Adrenal gland (tissue), 12 donors: Measurements from ENCODE around the gene TMCO6. TPM values are rescaled to one million over a fixed set of nuclear protein-coding genes. Genes with fewer than 3 reads are reported as not detected.
A peak's percentile ranks its signal among the peaks of the same experiment; 100 is the strongest.

Source experiments
- DNase-seq, 7 donors: peaks; one replicate each; pipeline ENCODE4 v3.0.0-alpha.2; 2019 to 2020
- H3K27ac ChIP-seq, 5 donors: fragments of 200-600 bp; sonication (generic) in 4 of 5; 1 replicate in 3 of 5; 2 replicates in 2 of 5; pipeline versions ENCODE4 v1.5.1 to v1.8.0; 2016 to 2020; ENCODE audit warnings: mild to moderate bottlenecking in 1 of 5
- H3K27me3 ChIP-seq: fragments of 200-600 bp; 2 replicates; pipeline ENCODE4 v1.8.0; 2021
- H3K36me3 ChIP-seq, 2 donors: fragments of 200-600 bp; replicated peaks in 1 of 2; 1 replicate in 1 of 2; 2 replicates in 1 of 2; pipeline versions ENCODE4 v1.5.1 to v1.8.0; 2018 to 2022
- H3K4me1 ChIP-seq, 2 donors: fragments of 200-600 bp; replicated peaks in 1 of 2; 1 replicate in 1 of 2; 2 replicates in 1 of 2; pipeline versions ENCODE4 v1.5.1 to v1.8.0; 2018 to 2021
- H3K4me3 ChIP-seq, 4 donors: fragments of 200-600 bp; sonication (generic) in 3 of 4; one replicate each; pipeline ENCODE4 v1.5.1; 2016 to 2018
- H3K9me3 ChIP-seq, 3 donors: fragments of 200-600 bp; sonication (generic) in 1 of 3; replicated peaks in 1 of 3; 1 replicate in 2 of 3; 2 replicates in 1 of 3; pipeline versions ENCODE4 v1.5.1 to v1.8.0; 2016 to 2021
- POLR2A ChIP-seq, 2 donors: fragments of 450-650 bp; IDR thresholded peaks; one replicate each; pipeline ENCODE4 v1.6.1; 2017; ENCODE audit warnings: antibody characterized with exemption in 2 of 2, mild to moderate bottlenecking in 2 of 2, moderate library complexity in 1 of 2
- WGBS, 4 donors: extraction: QIAGEN DNeasy Blood & Tissue Kit in 2 of 4; methylation state at CpG; one replicate each; pipeline versions ENCODE4 v1.1.5 to v1.1.7; 2013 to 2017; 5-methylcytosine and 5-hydroxymethylcytosine counted together
- intact Hi-C, 2 donors: fragments of 100-400 bp; cut with DNase I; formaldehyde crosslinking; loops; one replicate each; pipeline versions ENCODE4 v1.14.1 to v1.15.0; 2022 to 2023
- polyA plus RNA-seq, 3 donors: library from polyadenylated mRNA; stranded (reverse); fragments of 200-250 nt in 2 of 3; fragments of 350-450 nt in 1 of 3; fragmentation: Illumina TruSeq in 1 of 3; extraction: RNeasy Lipid Tissue Mini Kit (QIAGEN cat#74804) in 1 of 3; gene quantifications; one replicate each; pipeline ENCODE4 v1.2.3, GENCODE V29; 2013 to 2014
- total RNA-seq, 9 donors: library from RNA; depleted of rRNA in 4 of 9; stranded (reverse); fragments of >200 nt in 4 of 9; fragments of 120-200 nt in 1 of 9; fragmentation: NEBNext Ultra II Directional in 1 of 9; extraction: Animal tissue kit (Norgen Biotek cat#: 25700) in 1 of 9; gene quantifications; one replicate each; pipeline versions ENCODE4 v1.1.0 to v1.2.4, GENCODE V29; 2013 to 2023
- TF ChIP-seq, protein P1 (sequence below), 6 experiments: fragments of 450-650 bp in 4 of 6; fragments of 200-600 bp in 2 of 6; sonication (generic) in 1 of 6; IDR thresholded peaks; 1 replicate in 5 of 6; 2 replicates in 1 of 6; pipeline versions ENCODE4 v1.5.1 to v1.8.0; 2016 to 2021; ENCODE audit warnings: antibody characterized with exemption in 6 of 6, mild to moderate bottlenecking in 2 of 6, moderate library complexity in 1 of 6
- donor health status: healthy with polysubstance abuse.
- donor health status: Bipolar disorder and iron deficiency.
- donor health status: DM: yes; HTN: yes; CAD: no.
- donor health status: DM: no; HTN: no; CAD: no.
- donor health status: DM: no; HTN: no; CAD: no.
- donor health status: DM: yes; HTN: yes; CAD: no.

Gene TMCO6
- total and polyA plus RNA-seq, 12 donors, result 5.6 to 348 (median 27.4) TPM

GRCh38 chr5:140672455-140673186 is 33.4 kb downstream of the TMCO6 start:
- Histone ChIP-seq H3K36me3 (peaks cover 0 to 78% of the 10 kb centered on the region in 2 donors), H3K27me3 (no peaks in the 10 kb centered on the region), H3K4me3 (peak overlapping the region in 2 of 4 donors; percentile 2 to 23), H3K4me1 (no peaks in the 10 kb centered on the region), H3K27ac (peak overlapping the region in 1 of 5 donors; percentile 29), H3K9me3 (no peaks in the 10 kb centered on the region)
- peak in 6 of 7 donors; percentile 37 to 73 (median 52) for DNase-seq
- intact Hi-C loops, result no loop called here
- WGBS, 4 donors, result 35 to 54% (median 46%) methylated on average over 14 to 70 of the region's 70 CpGs
- TF ChIP-seq POLR2A (IDR thresholded peaks at IDR 0.05), result no peak
- TF ChIP-seq, protein P1, sequence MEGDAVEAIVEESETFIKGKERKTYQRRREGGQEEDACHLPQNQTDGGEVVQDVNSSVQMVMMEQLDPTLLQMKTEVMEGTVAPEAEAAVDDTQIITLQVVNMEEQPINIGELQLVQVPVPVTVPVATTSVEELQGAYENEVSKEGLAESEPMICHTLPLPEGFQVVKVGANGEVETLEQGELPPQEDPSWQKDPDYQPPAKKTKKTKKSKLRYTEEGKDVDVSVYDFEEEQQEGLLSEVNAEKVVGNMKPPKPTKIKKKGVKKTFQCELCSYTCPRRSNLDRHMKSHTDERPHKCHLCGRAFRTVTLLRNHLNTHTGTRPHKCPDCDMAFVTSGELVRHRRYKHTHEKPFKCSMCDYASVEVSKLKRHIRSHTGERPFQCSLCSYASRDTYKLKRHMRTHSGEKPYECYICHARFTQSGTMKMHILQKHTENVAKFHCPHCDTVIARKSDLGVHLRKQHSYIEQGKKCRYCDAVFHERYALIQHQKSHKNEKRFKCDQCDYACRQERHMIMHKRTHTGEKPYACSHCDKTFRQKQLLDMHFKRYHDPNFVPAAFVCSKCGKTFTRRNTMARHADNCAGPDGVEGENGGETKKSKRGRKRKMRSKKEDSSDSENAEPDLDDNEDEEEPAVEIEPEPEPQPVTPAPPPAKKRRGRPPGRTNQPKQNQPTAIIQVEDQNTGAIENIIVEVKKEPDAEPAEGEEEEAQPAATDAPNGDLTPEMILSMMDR (IDR thresholded peaks at IDR 0.05), result no peak

- no peaks in the 10 kb centered on the region for H3K9me3 ChIP-seq
- peak in 1 of 7 donors; percentile 51 for DNase-seq
- peak within 1 kb of the TSS in 1 of 5 donors; percentile 29 for H3K27ac ChIP-seq
- intact Hi-C loops, result no loop called here
- H3K27me3 ChIP-seq, result no peaks in the 10 kb centered on the region
- H3K4me3 ChIP-seq, result peak within 1 kb of the TSS in 2 of 4 donors; percentile 2 to 23
- no peak for TF ChIP-seq POLR2A (IDR thresholded peaks at IDR 0.05)
- TF ChIP-seq, protein P1 (IDR thresholded peaks at IDR 0.05), result no peak
- H3K4me1 ChIP-seq, result no peaks in the 10 kb centered on the region
- WGBS, 4 donors, result 87 to 91% (median 88%) methylated on average over 32 to 45 of the region's 45 CpGs
- peaks cover 0 to 75% of the 10 kb centered on the region in 2 donors for H3K36me3 ChIP-seq
Observed at GRCh38 chr5:140673187-140673976, 34.1 kb downstream of the TMCO6 start, which contains the start of gene DND1. DND1 (minus strand) TSS chr5:140673576; CDS start chr5:140673542, 34 bp downstream.

GRCh38 chr5:140674211-140674610 is 35.0 kb downstream of the TMCO6 start:
- 87 to 94% (median 92%) methylated on average over 2 of the region's 2 CpGs for WGBS, 4 donors
- no peaks in the 10 kb centered on the region for H3K27me3 ChIP-seq
- no peaks in the 10 kb centered on the region for H3K4me1 ChIP-seq
- peaks cover 0 to 67% of the 10 kb centered on the region in 2 donors for H3K36me3 ChIP-seq
- H3K4me3 ChIP-seq, result no peak overlapping the region
- no peak for DNase-seq
- no peak for TF ChIP-seq POLR2A (IDR thresholded peaks at IDR 0.05)
- TF ChIP-seq, protein P1 (IDR thresholded peaks at IDR 0.05), result no peak
- H3K27ac ChIP-seq, result no peak overlapping the region
- H3K9me3 ChIP-seq, result no peaks in the 10 kb centered on the region
- intact Hi-C loops, result no loop called here

GRCh38 chr5:140674629-140675028 is 35.4 kb downstream of the TMCO6 start:
- no peaks in the 10 kb centered on the region for H3K9me3 ChIP-seq
- no peak overlapping the region for H3K4me3 ChIP-seq
- peaks cover 0 to 67% of the 10 kb centered on the region in 2 donors for H3K36me3 ChIP-seq
- H3K4me1 ChIP-seq, result no peaks in the 10 kb centered on the region
- TF ChIP-seq, protein P1 (IDR thresholded peaks at IDR 0.05), result no peak
- TF ChIP-seq POLR2A (IDR thresholded peaks at IDR 0.05), result no peak
- 91 to 100% (median 95%) methylated on average over 4 of the region's 4 CpGs for WGBS, 4 donors
- H3K27ac ChIP-seq, result no peak overlapping the region
- DNase-seq, result no peak
- H3K27me3 ChIP-seq, result no peaks in the 10 kb centered on the region
- intact Hi-C loops, result no loop called here
